Erythroblast (primary cell): ENCODE results near the gene INTS11.

Source experiments
- GATA1 ChIP-seq: IDR thresholded peaks from 2 replicates; pipeline ENCODE4 v1.6.1; 2011; ENCODE audit warnings: low read depth, mild to moderate bottlenecking, control low read depth, low read length, moderate library complexity
- POLR2A ChIP-seq: IDR thresholded peaks from 2 replicates; pipeline ENCODE4 v1.6.1; 2011; ENCODE audit warnings: mild to moderate bottlenecking, low read length

DNA sequence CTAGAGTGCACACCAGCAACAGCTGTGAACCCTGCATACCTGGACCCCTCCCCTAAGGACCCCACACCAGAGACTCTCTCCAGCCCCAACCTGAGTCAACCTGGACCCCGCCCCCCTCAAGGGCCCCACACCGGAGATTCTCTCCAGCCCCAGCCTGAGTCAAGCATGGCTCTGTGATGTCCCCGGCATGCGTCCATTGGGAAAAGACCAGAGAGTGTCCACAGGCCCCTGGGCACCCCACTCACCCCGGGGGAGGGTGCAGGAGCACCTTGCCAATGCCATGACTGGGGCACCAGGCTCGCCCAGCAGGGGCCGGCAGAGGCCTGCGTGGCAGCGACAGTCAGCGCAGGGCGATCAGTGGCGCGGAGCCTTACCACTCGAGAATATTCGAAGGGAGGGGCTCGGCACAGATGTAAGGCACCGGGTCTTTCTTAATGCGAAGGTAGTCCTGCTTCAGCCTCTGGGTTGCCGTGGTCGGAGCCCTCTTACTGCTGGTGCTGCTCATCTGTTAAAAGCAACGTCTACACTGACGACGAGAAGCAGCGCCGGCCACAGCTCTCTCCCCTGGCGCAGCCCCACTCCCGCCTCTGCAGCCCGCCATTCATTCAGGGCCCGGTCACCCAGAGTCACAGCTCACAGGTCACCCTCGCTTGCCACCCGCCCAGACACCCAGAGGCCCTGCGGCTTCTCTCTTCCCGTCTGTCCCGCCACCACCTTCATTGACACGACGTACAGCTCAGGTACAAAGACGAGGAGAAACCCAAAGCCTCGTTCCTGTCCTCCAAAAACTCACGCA lies 56.8 kb downstream of the INTS11 start:
- no peak for TF ChIP-seq POLR2A
- TF ChIP-seq GATA1, result no peak
